ENCODE measurements around the gene ASCL2.

DNA sequence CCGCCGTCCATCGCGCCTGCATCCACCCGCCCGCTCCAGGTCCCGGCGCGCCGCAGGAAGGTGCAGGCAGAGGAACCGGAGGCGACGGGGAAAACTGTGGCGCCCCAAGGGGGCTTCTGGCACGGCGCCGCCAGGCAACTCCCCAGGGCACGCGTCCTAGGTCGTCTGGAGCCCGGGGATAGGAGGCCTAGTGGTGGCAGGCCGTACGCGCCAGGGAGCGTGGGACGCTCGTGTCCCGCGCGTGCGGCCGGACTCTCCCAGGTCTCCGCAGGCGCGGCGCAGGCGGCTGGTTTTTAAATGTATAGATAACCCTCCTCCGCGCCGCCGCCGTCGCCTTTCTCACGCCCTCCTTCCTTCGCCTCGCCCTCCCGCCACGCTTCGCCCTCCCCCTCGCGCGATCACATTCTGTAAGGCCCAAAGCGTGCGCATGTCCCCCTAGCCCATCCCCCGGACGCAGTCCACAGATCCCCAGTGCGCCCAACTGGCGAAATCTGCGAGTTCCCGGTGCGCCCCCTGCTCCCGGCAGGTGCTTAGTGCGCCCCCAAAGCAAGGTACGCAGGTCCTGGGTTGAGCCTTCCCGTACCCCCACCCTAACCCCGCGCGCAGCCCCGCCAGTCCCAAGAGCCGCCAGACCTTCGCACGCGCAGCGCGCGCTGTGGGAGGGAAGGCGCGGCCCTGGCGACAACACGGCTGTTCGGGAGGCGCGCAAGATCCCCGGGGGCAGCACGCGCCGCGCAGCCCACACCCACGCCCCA, at the start of gene ASCL2:
- no peak for TF ChIP-seq POLR2A (IDR thresholded peaks at IDR 0.05; ENCODE audit: low read depth, low read length)
- TF ChIP-seq KDM1A (IDR thresholded peaks at IDR 0.05; ENCODE audit: borderline replicate concordance) = no peak
- TF ChIP-seq POLR2AphosphoS5 (IDR thresholded peaks at IDR 0.05; ENCODE audit: low read length) = no peak
- TF ChIP-seq SMC3 (IDR thresholded peaks at IDR 0.05; ENCODE audit: borderline replicate concordance, low read length) = no peak
